ENCODE data around the gene CYP26C1. TPM values are rescaled to one million over a fixed set of nuclear protein-coding genes. Genes with fewer than 3 reads are reported as not detected.

Gene CYP26C1
- total RNA-seq, 6 donors from 2014 or later = 0.22 to 0.46 (median 0.37) TPM; not detected in 1

DNA sequence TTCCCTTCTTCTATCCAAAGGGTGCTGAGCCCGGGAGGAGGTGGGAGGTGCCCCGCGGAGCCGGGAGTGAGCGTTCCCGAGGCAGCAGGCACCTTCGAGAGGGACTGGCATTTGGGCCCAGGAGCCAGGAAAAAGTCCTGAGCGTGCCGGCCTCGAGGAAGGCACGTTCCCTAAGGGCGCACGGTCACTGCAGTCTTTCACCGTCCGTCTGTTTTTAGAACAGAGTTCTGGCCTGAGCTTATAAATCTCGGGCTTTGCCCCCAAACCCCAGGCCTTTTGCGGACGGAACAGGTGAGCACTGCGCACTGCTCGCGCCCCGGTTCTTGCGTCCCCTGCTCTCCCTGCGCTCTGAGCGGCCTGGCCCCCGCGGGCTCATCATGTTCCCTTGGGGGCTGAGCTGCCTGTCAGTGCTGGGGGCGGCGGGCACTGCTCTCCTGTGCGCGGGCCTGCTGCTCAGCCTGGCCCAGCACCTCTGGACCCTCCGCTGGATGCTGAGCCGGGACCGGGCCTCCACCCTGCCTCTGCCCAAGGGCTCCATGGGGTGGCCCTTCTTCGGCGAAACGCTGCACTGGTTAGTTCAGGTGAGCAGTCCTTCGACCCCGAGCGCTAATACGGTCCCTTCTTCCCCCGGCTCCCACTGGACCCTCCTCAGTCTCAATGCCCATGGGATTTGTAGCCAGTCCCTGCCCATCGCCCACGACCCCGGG is 442 bp downstream of the CYP26C1 start:
- Histone ChIP-seq H3K4me1 (peaks cover 17 to 36% (median 17%) of the 10 kb centered on the region in 4 donors), H3K36me3 (peaks cover 0 to 17% (median 2%) of the 10 kb centered on the region in 4 donors), H3K27me3 (peaks cover 0 to 19% (median 5%) of the 10 kb centered on the region in 4 donors), H3K4me3 (no peak overlapping the region), H3K27ac (no peak overlapping the region), H3K9me3 (no peaks in the 10 kb centered on the region)
- TF ChIP-seq POLR2A (IDR thresholded peaks at IDR 0.05) (no peak), EP300 (IDR thresholded peaks at IDR 0.05) (no peak), POLR2AphosphoS5 (IDR thresholded peaks at IDR 0.05) (no peak)
- TF ChIP-seq, protein P1, sequence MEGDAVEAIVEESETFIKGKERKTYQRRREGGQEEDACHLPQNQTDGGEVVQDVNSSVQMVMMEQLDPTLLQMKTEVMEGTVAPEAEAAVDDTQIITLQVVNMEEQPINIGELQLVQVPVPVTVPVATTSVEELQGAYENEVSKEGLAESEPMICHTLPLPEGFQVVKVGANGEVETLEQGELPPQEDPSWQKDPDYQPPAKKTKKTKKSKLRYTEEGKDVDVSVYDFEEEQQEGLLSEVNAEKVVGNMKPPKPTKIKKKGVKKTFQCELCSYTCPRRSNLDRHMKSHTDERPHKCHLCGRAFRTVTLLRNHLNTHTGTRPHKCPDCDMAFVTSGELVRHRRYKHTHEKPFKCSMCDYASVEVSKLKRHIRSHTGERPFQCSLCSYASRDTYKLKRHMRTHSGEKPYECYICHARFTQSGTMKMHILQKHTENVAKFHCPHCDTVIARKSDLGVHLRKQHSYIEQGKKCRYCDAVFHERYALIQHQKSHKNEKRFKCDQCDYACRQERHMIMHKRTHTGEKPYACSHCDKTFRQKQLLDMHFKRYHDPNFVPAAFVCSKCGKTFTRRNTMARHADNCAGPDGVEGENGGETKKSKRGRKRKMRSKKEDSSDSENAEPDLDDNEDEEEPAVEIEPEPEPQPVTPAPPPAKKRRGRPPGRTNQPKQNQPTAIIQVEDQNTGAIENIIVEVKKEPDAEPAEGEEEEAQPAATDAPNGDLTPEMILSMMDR (IDR thresholded peaks at IDR 0.05) = no peak
- WGBS, 2 donors = 51 to 80% methylated on average over 28 to 42 of the region's 45 CpGs
- DNase-seq (peak in 1 of 2 donors; percentile 72), ATAC-seq (ENCODE audit: low FRiP score in 2 of 2) (no peak)

DNA sequence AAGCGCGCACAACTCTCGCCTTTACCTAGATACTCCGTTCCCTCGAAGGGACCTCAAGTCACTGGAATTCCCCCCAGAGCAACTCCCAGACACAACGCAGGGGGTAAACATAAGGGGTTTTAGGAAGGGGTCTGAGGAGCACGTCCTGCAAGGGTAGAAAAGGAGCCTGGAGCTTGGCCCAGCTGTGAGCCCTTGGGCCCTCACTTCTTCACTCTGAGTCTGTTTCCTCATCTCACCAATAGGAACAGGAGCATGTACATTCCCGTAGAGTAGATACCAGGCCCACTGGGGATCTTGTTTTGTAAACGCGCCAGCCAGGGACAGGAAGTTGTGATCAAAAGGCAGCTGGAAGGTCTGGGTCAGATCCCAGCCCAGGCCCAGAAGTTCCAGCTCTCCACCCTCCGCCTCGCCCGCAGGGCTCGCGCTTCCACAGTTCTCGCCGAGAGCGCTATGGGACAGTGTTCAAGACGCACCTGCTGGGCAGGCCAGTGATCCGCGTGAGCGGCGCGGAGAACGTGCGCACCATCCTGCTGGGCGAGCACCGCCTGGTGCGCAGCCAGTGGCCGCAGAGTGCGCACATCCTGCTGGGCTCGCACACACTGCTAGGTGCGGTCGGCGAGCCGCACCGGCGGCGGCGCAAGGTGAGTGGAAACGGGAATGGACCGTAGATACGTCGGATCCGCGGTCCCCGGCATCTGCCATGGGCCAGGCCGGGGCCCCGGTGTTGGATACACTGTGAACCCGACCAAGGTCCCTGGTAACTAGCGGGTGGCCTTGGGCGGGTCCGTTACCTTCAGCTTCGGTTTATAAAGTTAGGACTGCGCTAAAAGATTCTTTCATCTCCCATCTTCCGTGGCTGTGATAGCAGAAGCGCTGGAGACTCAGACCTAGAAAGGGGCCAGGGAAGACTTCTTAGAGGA is 1.3 kb downstream of the CYP26C1 start:
- TF ChIP-seq POLR2AphosphoS5 (IDR thresholded peaks at IDR 0.05) (no peak), POLR2A (IDR thresholded peaks at IDR 0.05) (no peak), EP300 (IDR thresholded peaks at IDR 0.05) (no peak)
- TF ChIP-seq, protein P1 (IDR thresholded peaks at IDR 0.05) = no peak
- peak overlapping the region; percentile 0 to 45 (median 26) for H3K4me3 ChIP-seq
- H3K27ac ChIP-seq = no peak overlapping the region
- no peaks in the 10 kb centered on the region for H3K9me3 ChIP-seq
- peaks cover 0 to 26% (median 8%) of the 10 kb centered on the region in 4 donors for H3K27me3 ChIP-seq
- peak in 1 of 2 donors; percentile 34 for ATAC-seq (ENCODE audit: low FRiP score in 2 of 2)
- peak in 1 of 2 donors; percentile 84 for DNase-seq
- H3K4me1 ChIP-seq = peaks cover 17 to 42% (median 17%) of the 10 kb centered on the region in 4 donors
- 18 to 33% methylated on average over 22 to 51 of the region's 57 CpGs for whole genome bisulfite sequencing, 2 donors
- peaks cover 0 to 17% (median 2%) of the 10 kb centered on the region in 4 donors for H3K36me3 ChIP-seq

DNA sequence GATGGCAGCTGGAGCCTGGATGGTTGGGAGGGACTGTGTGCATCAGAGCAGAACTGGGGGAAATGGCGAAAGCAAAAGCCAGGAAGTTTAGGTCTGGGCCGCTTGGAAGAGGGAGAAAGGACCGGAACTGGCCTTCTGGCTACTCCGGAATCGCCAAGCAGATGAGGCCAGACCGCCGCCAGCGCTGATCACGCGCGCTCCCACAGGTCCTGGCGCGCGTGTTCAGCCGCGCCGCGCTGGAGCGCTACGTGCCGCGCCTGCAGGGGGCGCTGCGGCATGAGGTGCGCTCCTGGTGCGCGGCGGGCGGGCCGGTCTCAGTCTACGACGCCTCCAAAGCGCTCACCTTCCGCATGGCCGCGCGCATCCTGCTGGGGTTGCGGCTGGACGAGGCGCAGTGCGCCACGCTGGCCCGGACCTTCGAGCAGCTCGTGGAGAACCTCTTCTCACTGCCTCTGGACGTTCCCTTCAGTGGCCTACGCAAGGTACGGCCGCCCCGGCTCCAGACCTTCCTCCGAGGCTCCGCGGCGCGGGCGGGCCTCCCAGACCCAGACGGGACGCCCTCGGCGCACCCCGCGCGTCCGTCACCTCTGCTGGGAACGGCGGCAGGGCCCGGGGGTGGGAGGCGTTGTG is 2.0 kb downstream of the CYP26C1 start:
- Histone ChIP-seq H3K4me1 (peaks cover 17 to 42% (median 17%) of the 10 kb centered on the region in 4 donors), H3K27me3 (peaks cover 0 to 28% (median 8%) of the 10 kb centered on the region in 4 donors), H3K36me3 (peaks cover 0 to 17% (median 2%) of the 10 kb centered on the region in 4 donors), H3K4me3 (peak overlapping the region; percentile 0 to 45 (median 26)), H3K9me3 (no peaks in the 10 kb centered on the region), H3K27ac (no peak overlapping the region)
- TF ChIP-seq POLR2AphosphoS5 (IDR thresholded peaks at IDR 0.05) (no peak), POLR2A (IDR thresholded peaks at IDR 0.05) (no peak)
- TF ChIP-seq, protein P1 (IDR thresholded peaks at IDR 0.05) = peak; percentile 35 to 74 (median 52)
- DNase-seq (peak in 1 of 2 donors; percentile 89), ATAC-seq (ENCODE audit: low FRiP score in 2 of 2) (peak; percentile 47 to 50)
- 19 to 26% methylated on average over 11 to 13 of the region's 68 CpGs for WGBS, 2 donors

DNA sequence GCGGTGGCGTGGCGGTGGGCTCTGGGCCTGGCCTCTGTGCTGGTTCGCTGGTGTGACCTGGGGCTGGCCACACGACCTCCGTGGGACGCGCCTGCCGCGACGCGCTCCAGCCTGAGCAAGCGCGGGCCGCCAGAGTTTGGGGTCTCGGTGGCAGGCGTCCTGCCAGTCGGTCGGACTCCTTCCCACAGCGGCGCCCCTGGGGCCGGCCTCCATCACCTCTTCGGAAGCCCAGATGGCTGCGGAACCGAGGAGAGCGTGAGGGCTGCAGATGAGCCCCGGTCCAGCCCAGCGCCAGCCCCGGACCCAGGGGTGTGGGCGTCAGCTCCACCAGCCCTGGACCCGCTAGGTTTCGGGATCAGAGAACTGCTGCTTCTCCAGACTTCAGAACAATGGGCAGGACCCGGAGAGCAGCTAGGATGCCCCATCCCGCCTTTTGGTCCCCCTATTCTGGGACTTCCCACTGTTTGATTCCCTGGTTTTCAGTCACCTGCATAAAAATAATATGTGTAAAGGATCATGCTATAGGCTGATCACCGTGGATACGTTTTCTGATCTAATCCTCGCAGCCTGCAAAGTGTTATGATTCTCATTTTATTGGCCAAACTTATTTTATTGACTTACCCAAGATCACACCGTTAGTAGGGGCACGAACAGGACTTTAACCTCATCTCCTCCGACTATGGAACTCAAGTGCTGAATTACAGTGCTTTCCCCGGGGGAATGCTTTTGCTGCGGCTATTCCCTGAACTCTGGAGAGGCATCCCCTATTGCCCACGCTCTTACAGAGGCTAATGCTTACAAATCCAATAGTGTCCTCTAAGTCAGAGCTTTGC is 2.8 kb downstream of the CYP26C1 start:
- TF ChIP-seq EP300 (IDR thresholded peaks at IDR 0.05) (no peak), POLR2A (IDR thresholded peaks at IDR 0.05) (no peak), POLR2AphosphoS5 (IDR thresholded peaks at IDR 0.05) (no peak)
- TF ChIP-seq, protein P1 (IDR thresholded peaks at IDR 0.05) = no peak
- H3K36me3 ChIP-seq = peaks cover 0 to 13% (median under 1%) of the 10 kb centered on the region in 4 donors
- H3K4me1 ChIP-seq = peaks cover 20 to 48% (median 21%) of the 10 kb centered on the region in 4 donors
- peaks cover 0 to 34% (median 12%) of the 10 kb centered on the region in 4 donors for H3K27me3 ChIP-seq
- DNase-seq (no peak), ATAC-seq (ENCODE audit: low FRiP score in 2 of 2) (no peak)
- H3K4me3 ChIP-seq = peak overlapping the region in 2 of 4 donors; percentile 34 to 45
- 43 to 51% methylated on average over 11 to 22 of the region's 43 CpGs for WGBS, 2 donors
- H3K9me3 ChIP-seq = no peaks in the 10 kb centered on the region
- H3K27ac ChIP-seq = no peak overlapping the region

Measured in upper lobe of left lung (tissue), 6 donors.